ENCODE results near the gene RNF208.

Gene RNF208

DNA sequence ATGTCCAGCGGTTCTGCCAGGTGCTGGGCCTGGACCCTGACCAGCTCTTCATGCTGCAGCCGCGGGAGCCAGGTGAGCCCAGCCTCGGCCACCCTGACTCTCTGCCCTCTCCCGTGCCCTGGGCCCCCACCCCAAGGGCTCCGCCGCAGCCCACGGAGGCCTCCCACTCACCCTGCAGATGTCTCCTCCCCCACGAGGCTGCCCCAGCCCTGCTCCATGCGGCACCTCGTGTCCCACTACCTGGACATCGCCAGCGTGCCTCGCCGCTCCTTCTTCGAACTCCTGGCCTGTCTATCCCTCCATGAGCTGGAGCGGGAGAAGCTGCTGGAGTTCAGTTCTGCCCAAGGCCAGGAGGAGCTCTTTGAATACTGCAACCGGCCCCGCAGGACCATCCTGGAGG lies 7.4 kb downstream of the RNF208 start:
- no peak for DNase-seq (ENCODE audit: low read depth, low spot score)

DNA sequence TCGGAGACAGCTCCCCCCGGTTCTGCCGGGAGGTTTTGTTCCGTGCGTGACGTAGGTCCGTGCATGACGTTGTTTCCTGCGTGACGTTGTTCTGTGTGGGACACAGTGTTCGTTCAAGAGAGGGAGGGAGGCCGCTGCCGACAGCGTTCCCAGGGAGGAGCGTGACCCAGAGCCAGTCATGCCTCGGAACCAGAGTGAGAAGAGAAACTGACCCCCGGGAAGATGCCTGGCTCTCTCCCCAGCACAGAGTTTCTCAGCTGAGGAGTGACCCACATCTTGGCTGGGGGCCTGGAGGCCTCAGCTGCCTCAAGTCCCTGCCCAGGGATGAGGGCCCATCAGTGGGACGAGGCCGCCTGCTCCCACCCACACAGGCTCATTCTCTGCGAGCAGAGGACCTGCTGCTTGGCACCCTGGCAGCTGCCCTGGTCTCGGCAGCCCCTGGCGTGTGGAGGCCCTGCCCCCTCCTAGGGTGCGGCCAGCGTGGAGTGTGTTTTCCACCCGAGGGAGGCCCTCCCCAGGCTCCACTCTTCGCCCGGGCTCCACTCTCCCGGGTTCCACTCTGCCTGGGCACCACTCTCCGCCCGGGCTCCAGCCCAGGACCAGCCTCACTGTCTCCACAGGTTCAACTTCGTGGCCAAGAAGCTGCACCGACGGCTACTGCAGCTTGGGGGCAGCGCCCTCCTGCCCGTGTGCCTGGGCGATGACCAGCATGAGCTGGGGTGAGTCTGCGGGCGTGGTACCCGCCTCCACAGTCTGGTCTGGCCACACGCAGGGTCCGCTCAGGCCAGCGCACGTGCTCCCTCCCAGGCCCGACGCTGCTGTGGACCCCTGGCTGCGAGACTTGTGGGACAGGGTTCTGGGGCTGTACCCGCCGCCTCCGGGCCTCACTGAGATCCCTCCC lies 8.6 kb downstream of the RNF208 start:
- DNase-seq (ENCODE audit: low read depth, low spot score) = no peak

DNA sequence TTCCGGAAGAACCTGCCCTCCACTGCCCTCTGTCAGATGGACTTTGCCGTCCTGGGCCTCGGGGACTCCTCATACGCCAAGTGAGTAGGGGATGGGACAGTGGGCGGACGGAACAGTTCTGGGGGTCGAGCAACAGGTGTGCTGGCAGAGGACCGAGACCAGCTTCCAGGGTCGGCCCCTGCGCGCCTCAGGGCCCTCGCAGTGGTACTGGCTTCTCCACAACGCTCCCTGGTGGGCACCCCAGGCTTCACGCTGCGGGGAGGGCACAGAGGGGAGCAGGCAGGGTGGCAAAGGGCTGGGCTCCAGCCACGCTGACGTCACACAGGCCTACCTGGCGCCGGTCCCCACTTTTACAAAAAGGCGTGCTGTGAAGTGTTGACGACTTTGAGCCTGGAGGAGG lies 9.5 kb downstream of the RNF208 start:
- no peak for DNase-seq (ENCODE audit: low read depth, low spot score)

DNA sequence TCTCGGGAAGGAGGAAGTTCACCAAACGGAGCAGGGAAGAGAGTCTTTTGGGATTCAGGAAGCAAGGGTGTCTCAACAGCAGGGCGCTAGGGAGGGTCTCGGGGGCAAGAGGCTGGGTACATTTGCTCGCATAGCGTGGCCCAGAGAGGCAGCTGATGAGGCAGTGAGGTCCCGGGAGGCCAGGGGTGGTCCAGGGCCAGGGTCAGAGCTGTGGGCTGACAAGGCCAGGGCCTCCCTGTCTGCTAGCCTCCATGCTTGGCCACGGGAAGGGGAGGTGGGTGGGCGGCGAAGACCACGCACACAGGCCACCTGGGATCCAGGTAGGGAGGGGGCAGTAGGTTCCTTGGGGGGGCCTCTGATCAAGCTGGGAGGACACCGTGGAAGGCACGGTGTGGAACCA lies 10.5 kb downstream of the RNF208 start:
- no peak for DNase-seq (ENCODE audit: low read depth, low spot score)

DNA sequence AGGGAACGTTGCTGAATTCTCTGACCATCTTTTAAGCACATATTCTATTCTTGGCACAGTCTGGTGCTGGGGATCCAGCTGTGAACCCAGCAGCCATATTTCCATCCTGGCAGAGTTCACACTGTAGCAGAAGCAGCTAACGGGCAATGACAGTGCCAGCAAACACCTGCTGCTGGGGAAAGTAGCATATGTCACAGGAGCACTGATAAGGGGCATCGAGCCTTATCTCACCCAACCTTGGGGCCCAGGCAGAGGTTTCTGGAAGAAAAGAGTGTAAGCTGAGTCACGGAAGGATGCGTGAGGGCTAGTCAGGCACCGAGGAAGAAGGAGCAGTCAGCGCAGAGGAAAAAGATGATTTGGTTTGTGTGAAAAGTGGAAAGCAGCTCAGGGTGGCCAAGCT lies 15.4 kb downstream of the RNF208 start:
- DNase-seq (ENCODE audit: low read depth, low spot score) = no peak

DNA sequence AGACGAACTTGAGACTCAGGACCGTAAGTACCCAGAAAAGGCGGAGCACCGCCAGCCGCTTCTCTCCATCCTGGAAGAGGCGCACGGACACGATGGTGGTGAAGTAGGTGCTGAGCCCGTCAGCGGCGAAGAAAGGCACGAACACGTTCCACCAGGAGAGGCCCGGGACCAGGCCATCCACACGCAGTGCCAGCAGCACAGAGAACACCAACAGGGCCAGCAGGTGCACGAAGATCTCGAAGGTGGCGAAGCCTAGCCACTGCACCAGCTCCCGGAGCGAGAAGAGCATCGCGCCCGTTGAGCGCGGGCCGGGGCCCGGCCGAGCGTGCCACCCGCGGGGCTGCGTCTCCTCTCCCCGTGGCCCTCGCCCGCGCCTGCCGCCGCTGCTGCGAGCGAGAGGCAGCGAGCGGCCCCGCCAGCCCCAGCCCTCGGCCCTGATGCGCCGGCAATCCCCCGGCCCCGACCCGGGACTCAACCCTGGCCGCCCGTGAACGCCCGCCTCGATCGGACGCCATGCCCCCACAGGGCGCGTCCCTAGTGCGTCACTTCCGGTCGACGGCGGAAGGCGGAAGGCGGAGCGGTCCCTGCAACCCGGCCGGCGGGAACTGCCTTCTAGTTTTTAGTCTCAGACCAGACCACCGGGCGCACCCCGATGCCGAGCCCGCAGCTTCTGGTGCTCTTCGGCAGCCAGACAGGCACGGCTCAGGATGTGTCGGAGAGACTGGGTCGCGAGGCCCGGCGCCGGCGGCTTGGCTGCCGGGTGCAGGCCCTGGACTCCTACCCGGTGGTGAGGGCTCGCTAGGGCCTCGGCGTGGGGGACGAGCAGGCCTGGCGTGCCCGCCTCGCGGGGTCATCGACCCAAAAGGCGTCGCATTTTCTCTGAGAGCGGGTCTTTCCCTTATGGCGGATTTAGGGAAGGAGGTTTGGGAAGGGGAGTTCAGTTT lies 16.6 kb downstream of the RNF208 start, which contains the start of the genes NDOR1 and TMEM203:
NDOR1 (plus strand) TSS at position 575 of the 944 bp plus-strand sequence; CDS start at position 653, 78 bp downstream.
TMEM203 (minus strand) TSS at position 523 of the 944 bp plus-strand sequence; CDS start at position 289, 234 bp downstream.
- peak; percentile 90 for DNase-seq (ENCODE audit: low read depth, low spot score)

DNA sequence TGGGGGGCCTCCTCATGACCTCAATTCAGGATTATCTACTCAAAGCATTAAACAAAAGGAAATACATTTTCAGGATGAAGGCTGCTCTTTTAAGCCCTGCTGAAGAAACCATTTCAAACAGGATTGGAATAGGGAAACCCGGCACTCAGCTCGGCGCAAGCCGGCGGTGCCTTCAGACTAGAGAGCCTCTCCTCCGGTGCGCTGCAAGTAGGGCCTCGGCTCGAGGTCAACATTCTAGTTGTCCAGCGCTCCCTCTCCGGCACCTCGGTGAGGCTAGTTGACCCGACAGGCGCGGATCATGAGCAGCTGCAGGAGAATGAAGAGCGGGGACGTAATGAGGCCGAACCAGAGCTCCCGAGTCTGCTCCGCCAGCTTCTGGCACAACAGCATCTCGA lies 17.3 kb downstream of the RNF208 start:
- no peak for DNase-seq (ENCODE audit: low read depth, low spot score)

DNA sequence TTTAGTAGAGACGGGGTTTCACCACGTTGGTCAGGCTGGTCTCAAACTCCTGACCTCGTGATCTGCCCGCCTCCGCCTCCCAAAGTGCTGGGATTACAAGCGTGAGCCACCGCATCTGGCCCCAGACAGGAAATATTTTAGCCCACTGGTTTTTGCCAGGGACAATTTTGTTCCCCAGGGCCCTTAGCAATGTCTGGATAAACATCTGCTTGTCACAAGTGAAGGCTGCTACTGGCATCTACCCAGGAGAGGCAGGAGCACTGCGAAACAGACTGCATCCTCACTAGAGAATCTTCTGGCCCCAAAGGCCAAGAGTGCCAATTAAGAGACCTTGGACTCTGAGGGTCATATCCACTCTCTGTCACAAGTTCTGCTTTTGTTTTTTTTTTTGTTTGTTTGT lies 19.1 kb downstream of the RNF208 start:
- DNase-seq (ENCODE audit: low read depth, low spot score) = no peak

DNA sequence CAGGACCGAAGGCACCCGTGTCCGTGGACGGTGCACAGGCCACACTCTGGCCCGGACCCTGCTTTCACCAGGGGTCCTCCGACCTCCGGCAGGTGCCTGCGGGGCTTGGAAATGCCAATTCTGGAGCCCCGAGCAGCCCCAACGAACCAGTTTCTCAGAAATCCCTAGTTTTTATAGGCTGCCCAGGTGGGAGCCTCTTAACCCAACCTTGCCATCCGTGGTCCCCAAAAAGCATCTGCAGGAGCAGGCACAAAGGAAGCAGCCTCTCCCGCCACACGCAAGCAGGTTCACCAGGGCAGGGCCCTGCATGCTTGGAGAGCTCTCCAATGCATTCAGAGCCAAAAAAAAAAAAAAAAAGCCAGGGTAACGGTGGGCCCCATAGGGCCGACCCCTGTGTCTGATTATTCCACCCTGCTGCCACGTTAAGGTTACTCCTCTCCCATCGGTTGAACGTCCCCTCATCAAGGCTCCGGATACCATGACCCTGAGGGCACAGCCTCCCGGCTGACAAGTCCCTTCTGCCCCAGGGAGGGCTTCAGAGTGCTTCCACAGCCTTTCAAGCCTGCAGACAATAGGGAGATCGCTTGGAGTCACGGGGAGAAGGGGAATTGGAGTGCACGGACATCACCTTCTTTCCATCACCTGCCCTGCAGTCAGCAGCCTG lies 20.7 kb downstream of the RNF208 start:
- peak; percentile 50 for DNase-seq (ENCODE audit: low read depth, low spot score)

DNA sequence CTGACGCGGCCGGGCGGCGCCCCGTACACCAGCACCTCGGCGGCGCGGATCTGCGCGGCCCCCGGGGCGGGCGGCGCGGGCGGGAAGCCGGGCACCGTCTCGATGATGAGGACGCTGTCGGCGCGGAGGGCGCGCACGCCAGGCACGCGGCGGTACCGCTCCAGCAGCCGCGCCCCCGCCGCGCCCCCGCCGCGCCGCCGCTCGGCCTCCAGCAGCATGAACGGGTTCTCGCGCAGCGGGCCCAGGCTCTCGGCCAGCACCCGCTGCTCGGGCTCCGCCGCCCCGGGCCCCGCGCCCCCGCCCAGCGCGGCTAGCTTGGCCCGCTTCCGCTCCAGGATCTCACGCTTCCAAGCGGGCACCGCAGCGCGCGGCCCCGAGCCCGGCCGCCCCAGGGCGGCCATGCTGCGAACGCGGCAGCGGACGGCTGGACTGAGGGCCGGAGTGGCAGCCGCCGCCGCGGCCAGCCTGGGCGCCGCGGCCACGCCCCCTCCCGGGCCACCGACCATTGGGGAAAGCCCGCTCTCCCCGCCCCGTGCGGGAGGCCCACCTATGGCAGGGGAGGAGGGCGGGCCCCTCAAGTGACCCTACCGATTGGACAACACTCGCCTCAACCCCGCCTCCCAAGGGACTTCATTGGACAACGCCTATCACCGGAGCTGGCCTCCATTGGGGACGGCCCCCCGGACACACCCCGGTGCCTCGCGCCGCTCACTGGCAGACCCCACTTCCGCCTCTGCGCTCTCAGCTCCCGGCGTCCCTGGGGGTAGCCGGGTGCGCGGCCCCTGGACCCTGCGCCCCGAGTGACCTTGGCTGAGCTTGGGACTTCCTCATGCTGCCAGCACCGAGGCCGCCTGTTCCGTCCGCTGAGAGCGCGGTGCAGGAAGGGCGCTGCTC lies 21.5 kb downstream of the RNF208 start, which contains the start of gene TPRN:
TPRN (minus strand) TSS at position 431 of the 894 bp plus-strand sequence; CDS start at position 401, 30 bp downstream.
- peak; percentile 99 for DNase-seq (ENCODE audit: low read depth, low spot score)

DNA sequence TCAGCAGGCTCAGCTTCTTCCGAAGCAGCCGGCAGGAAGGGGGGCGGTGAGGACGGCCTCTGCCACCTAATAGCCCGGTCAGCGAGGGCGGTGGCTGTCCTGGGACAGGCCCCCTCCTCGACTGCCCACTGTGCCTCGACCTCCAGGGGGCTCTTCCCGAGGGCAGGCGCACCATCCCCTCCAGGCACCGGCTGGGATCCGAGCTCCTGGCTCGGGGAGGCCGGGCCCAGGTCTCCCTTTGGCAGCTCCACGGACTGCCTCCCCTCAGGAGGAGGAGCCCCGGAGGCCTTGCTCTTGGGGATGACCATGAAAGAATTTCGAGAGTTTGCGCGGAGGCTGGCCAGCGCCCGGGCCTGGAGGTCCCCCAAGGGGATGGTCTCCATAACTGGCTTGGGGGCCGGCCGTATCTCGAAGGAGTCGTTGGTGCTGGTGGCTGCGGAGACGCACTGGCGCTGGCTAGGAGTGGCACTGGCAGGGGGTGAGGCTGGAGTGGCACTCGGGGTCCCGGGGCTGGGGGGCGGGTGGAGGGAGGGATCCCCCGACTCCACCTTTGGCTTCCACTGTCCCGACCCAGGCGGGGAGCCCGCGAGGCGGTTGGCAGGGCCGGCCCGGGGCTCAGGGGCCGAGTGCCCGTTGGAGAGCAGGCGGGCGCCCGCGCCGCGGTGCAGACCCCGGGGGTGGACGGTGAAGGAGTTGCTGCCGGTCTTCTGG lies 22.5 kb downstream of the RNF208 start:
- DNase-seq (ENCODE audit: low read depth, low spot score) = peak; percentile 38

DNA sequence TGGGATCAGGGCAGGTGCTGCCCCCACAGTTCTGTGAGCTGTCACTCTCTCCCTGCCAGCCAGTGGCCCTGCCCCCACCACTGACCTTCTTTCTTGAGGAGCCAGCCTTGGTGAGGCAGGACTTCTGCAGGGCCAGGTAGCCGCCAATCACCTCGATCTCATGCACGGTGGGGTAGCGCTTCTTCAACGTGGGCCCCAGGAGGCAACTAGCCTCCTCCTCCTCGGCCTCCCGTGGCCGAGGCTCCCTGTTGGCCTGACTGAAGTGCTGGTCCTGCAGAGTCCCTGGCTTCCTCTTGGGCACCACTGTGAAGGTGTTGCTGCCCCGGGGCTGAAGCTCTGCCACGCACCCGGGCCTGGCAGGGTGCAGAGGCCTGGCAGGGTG lies 23.1 kb downstream of the RNF208 start:
- no peak for DNase-seq (ENCODE audit: low read depth, low spot score)

DNA sequence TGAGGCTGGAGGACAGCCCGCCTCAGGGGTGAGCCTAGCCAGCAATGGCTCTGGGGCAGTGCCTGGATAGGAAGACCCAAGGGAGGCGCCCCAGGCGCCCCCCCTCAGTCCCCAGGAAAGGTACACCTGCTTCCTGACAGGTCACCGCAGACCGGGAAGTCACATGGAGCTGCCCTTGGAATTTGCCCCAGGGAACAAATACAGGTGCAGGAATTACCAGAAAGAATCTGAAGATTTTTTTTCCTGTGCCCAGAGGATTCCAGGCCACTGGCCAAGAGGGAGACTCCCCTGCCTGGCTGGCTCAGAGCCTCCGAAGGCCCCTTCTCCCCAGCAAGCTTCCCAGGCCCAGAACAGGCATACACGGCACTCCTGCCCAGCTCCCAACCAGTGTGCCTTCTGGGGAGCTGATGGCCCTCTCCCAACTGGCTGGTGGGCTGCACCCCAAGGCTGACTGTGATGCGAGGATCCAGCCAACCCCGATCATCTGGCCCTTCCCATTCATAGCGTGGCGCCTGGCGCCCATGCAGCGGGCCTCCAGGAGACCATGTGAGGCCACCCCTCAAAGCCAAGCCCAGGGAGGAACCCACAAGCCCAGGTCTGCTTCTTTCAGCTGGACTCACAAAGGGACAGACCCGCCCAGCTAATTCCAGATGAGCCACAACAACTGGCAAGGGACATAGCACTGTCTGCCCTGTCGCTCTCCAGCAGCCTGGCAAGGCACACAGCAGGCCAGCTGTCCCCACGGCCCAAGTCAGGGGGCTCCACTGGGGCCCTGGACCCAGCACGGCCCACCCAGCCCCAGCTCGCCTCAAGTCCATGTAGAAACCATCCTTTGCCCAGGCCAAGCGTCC lies 23.8 kb downstream of the RNF208 start:
- peak; percentile 52 for DNase-seq (ENCODE audit: low read depth, low spot score)

DNA sequence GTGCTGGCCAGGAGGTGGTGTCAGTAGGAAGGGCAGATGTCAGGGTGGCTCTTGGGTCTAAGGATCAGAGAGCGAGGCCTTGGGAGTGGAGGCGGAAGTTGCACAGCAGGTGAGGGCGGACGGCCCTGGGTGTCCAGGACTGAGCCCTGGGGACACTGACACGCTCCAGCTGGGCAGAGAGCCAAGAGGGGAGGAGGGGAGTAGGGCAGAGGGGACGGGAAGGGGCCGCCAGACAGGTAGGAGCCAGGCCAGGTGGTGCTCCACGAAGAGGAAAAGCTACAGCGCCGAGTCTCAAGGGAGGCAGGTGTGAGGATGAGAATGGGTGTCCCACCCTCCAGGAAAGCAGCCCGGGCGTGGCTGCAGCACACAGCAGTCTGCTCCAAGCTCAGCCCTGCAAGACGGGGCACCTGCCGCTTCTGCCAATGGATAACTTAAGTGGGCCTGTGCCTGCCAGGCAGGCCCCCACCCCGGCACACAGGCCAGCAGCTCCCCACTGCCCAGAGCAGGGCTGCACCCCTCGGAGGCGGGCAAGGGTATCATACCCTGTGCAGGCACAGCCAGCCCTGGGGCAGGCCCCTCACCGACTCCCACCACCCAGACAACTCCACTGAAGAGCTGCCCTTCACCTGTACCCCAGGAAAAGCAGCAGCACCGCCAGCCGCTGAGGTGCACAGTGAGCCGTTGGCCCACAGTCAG lies 26.4 kb downstream of the RNF208 start:
- DNase-seq (ENCODE audit: low read depth, low spot score) = no peak

DNA sequence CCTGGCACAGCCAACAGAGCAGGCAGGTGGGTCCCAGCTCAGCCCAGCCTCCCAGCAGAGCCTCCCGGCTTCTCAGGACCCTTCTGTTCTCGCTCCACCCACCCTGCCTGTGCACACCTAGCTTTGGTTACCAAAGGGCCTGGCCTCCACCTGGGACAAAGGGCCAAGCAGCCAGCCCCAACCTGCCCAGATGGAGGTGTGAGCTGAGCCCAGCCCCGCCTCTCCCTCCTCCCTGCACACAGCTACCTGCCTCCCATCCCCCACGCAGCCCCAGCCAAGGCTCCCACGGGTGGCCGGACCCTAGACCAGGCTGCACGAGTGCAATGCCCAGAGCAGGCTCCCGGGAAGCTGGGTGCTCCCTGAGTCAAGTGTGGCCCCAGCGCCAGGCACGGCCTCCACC lies 27.1 kb downstream of the RNF208 start:
- DNase-seq (ENCODE audit: low read depth, low spot score) = no peak

DNA sequence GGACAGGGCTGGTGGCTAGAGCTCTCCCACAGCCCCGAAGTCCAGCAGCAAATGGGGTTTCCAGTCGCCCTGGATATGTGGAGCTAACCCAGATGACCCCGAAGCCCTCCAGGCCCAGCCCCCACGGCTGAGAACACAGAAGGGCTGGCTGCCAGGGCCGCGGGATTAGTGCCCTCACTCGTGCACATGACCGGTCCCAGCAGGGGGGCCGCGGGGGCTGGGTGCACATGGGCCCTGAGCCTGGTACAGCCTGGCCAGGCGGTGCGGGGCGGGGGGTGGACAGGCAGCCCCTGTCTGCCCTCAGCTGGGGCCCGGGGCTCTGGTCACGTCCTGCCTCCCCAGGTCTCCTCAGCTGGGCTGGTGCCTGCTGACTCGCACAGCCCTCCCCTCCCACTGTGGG lies 27.7 kb downstream of the RNF208 start:
- DNase-seq (ENCODE audit: low read depth, low spot score) = no peak

DNA sequence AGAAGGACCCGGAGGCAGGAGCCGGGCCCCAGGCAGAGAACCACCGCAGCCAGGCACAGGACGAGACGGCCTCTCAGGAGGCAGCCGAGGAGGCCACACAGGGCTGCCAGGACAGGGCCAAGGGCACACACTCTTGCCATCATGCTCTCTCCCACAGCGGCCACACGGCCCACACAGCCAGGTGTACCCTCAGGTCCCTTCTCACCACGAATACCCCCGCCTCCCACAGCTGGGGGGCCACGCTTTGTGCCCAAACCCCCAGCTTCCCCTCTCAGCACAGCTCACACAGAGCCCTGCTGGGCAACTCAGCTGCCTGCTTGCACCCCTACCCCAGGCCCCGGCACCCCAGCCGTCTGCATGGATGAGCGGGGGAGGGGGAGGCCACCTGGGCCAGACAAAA lies 28.3 kb downstream of the RNF208 start:
- DNase-seq (ENCODE audit: low read depth, low spot score) = no peak

DNA sequence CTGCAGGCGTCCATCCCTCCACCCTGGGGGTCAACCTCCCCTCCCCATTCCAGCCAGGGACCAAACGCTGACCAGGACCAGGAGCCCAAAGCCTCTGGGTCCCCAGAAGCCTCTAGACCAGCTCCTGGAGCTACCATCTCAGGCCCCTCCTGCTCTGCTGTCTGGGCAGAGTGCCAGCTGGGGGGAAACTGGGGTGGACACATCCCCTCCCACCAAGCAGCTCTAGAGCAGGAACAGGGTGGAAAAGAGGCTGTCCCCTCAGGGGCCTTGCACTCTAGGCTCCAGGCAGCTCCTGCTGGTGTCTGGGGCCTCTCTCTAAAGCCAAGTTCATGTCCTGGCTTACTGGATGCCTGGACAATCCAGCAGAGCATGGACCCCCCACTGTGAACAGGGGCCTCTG lies 29.2 kb downstream of the RNF208 start:
- no peak for DNase-seq (ENCODE audit: low read depth, low spot score)

DNA sequence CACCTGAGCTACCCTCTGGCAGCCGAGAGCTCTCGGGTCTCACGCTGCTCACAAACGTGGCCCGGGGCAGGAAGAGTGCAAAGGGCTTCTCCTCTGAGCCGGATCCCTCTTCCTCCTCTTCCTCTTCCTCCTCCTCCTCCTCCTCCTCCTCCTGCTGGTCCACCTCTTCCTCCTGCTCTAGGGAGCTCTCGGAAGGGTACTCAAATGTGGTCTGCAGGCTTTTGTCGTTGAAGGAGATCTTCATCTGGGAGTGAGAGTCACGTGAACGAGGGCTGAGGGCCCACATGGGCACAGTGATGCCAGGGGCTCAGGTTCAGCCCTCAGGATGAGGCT lies 29.6 kb downstream of the RNF208 start:
- no peak for DNase-seq (ENCODE audit: low read depth, low spot score)

Measured in ELF-1 (cell line).